HG03139 (cell line): Measurements from ENCODE around the gene FAM3D.
A peak's percentile ranks its signal among the peaks of the same experiment; 100 is the strongest.
"Not testable (repeated sequence)": the region's sequence is repeated elsewhere in the genome, so short reads cannot be mapped to it uniquely, and the experiment has no call there.

ENCODE experiments used
- ATAC-seq: cut with Tn5 transposase; IDR thresholded peaks from one replicate; pipeline ENCODE4 v1.9.1; 2021; ENCODE audit not compliant: unreplicated experiment

Gene FAM3D

DNA sequence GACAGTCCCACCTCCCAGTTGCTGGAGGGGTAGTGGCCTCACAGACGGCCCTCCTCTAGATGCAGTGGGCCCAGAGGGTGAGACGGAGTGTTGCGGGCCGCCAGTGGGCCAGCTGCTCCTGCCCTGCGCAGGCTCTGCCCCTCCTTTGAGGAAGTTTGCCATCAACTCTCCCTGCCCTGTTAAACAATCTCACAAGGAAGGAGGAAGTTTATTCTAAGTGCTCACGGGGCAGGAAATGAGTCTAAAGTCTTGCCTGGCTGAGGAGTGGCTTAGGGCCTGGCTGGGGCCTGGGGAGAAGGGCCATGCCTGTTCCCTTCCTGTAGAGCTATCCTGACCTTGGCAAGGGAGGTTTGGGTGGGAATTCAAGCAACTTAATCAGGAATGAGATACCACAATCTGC is at the start of gene FAM3D:
TSS of gene FAM3D (minus strand) at position 92 of the 400 bp plus-strand sequence. CDS start 11,211 bp downstream, outside the sequence.
- ATAC-seq: no peak

DNA sequence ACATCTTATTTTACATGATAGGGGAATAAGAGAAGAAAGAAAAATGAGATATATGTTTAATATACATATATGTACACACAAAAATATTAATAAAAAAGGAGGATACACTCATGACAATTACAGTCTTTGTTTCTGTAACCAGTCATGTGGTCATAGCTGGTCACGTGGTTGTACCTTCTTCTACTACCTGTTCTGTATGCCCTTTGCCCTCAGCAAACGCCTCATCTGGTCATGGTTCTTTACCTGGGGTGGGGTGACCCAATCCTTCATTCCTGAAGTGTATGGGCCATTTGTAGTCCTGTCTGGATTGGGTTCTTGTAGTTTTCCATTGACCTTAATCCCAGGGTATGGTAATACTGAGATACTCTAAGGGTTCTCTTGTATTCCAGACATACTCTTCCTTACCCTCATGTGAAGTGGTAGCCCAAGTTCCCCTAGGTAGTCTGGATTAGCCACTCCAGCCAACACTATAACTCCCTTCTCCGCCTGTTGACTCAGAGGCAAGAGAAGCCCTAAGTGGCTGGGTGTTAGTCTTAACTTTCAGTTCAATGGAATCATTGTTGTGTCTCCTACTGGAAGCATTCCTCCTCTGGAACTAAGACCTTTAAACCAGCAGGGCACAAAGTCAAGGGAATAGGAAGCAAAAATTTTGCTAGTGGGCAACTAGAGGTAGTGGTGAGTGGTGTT is 47.3 kb upstream of the FAM3D start:
- no peak for ATAC-seq

GRCh38 chr3:58711871-58712270 is 45.3 kb upstream of the FAM3D start:
- ATAC-seq: no peak

GRCh38 chr3:58708983-58709382 is 42.4 kb upstream of the FAM3D start:
- ATAC-seq: not testable (repeated sequence)

GRCh38 chr3:58708116-58708791 is 41.7 kb upstream of the FAM3D start:
- no peak for ATAC-seq

GRCh38 chr3:58707390-58707930 is 40.9 kb upstream of the FAM3D start:
- no peak for ATAC-seq

DNA sequence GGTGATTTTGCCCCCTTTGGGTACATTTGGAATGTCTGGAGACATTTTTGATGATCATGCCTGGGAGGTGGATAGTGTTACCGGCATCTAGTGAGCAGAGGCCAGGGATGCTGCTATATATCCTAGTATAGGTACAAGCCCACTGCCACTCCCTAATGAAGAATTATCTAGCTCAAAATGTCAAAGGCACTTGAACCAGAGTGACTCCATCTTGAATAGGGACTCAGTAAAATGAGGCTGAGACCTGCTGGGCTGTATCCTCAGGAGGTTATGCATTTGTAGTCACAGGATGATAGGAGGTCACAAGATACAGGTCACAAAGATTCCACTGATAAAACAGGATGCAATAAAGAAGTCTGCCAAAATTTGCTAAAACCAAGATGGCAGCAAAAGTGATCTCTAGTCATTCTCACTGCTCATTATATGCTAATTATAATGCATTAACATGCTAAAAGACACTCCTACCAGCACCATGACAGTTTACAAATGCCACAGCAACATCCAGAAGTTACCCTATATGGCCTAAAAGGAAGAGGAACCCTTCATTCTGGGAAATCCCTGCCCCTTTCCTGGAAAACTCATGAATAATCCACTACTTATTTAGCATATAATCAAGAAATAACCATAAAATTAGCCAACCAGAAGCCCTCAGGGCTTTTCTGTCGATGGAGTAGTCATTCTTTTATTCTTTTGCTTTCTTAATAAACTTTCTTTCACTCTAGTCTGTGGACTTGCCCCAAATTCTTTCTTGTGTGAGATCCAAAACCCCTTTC is 40.0 kb upstream of the FAM3D start:
- no peak for ATAC-seq

DNA sequence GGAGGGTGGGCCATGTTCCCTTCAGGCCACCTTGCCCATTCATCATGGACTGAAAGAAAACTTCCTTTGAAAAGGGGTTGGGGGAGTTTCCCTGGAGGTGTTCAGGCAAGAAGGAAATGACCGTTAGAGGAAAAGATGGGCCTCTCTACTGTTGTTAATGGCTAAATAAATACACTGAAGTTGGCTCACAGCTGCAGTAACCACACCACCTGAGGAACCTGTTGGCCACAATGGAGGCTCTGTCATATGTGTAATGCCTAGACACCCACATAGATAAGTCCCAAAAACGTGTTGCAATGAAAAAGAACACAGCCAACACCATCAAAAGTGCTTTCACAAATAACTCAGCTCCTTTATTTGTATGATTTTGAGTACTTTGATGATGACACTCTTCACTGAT is 38.2 kb upstream of the FAM3D start:
- ATAC-seq: no peak

- not testable (repeated sequence) for ATAC-seq
Measured at GRCh38 chr3:58704304-58704703, 37.7 kb upstream of the FAM3D start.

DNA sequence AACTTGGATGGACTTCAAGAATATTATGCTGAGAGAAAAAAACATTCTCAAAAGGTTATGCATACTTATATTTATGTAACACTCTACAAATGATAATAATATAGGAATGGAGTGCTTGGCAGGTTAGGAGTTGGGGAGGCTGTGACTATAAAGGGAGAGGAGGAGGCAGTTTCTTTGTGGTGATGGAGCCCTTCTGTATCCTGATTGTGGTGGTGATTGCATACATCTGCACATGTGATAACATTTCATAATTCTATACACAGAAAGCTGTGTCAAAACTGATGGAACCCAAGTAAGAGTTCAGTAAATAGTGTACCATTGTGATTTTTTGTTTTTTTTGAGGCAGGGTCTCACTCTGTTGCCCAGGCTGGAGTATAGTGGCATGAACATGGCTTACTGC is 31.7 kb upstream of the FAM3D start:
- no peak for ATAC-seq

DNA sequence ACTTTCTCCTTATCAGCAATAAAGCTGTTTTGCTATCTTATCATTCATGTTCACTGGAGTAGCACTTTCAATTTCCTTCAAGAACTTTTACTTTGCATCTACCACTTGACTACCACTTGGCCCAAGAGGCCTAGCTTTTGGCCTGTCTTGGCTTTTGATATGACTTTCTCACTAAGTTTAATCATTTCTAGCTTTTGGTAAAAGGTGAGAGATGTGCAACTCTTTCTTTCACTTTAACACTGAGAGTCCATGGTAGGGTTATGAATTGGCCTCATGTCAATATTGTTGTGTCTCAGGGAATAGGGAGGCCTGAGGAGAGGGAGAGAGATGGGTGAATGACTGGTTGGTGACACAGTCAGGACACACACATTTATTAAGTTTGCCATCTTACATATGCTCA is 31.0 kb upstream of the FAM3D start:
- peak; percentile 76 for ATAC-seq

- ATAC-seq: not testable (repeated sequence)
Measured at GRCh38 chr3:58696813-58697212, 30.2 kb upstream of the FAM3D start.

GRCh38 chr3:58696093-58696492 is 29.5 kb upstream of the FAM3D start:
- no peak for ATAC-seq

DNA sequence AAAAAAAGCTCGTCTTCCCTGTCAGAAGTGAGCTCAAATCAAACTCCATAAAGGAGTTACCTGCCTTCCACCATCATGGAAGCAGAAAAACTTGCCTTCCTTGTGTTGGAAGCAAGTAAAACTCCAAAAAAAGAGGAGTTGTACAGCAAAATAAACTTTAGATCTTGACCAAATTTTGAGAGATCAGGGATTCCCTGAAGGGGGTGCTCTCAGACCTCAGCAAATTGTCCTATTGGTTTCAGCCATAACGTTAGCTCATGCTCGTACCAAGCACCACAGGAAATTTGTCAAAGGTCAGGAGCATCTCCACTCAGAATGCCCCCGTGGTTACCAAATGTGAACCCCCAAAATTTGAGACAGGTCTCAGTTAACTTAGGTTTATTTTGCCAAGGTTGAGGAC is 28.7 kb upstream of the FAM3D start:
- ATAC-seq: not testable (repeated sequence)

DNA sequence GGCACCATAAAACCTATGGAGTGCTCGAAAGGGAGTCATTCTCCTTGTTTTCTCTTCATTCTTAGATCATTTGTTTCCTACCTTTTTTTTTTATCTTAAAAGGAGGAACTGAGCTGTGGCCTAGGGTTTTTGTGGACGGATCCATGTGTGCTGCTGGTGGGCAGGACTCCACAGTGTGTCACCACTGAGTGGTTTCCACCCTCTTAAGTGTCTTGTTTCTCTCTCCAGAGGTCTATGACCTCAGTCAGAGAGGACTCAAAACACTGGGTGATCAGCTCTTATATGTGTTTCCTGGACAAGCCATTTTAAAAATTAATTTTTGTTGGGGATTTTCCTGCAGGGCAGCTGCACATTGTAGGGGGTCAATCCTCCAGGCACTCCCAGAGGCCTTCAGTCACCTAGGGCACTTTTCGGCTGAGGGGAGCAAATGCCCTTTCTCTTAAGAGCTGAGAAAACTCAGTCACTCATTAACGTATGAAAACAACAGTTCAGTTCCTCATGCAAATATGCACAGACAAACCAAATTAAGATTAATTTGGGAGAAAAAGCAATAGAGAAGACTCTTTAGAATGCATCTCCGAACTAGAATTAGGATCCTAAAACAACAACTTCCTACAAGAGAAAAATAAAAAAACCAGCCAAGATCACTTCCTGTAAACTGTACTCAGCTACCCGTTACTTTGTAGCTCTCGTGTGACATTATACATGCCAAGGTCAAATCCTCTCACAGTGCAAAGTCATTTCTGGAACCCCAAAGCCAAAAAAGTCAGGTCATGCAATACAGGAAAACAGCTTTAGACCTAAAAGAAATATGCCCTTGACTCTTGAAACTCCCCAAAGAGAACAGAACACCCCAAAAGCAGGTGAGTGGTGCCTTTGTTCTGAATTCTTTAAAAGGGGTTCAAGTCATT is 27.6 kb upstream of the FAM3D start:
- no peak for ATAC-seq

- ATAC-seq: no peak
Measured at GRCh38 chr3:58692484-58692883, 25.9 kb upstream of the FAM3D start.

- ATAC-seq: no peak
Measured at GRCh38 chr3:58691997-58692396, 25.4 kb upstream of the FAM3D start.

DNA sequence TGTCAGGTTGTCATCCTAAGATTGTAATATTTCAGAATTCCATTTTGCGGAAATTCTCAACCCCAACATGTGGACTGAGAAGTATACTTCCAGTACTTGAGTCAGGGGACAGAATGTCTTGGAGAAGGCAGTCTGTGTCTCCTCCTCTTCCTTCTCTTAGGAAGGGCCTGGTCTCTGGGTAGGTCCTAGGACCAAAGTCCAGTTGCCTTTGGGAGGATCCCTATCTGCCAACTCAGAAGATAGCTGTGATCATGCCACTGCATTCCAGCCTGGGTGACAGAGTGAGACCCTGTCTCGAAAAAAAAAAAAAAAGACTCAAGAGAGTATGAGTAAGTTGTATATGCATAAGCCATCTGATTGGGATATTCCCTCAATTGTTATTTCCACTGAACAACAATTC is 23.9 kb upstream of the FAM3D start:
- no peak for ATAC-seq

- no peak for ATAC-seq
Measured at GRCh38 chr3:58688574-58688973, 22.0 kb upstream of the FAM3D start.

DNA sequence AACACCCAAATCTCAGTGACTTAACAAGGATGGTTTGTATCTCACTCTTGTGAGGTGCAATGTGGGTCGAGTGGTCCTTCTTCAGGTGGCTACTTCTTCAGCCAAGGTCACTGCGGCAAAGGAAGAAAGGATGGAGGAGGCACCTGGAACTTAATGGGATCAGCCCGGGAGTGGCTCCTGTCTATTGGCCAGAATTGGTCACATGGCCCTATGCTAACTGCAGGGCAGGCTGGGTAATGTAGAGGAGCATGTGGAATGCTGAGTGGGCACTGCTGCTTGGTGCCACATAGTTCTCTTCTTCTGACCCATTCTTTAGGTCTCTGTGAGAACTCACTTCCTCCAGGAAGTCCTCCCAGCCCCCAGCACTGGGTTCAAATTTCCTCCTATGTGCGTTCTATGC is 20.3 kb upstream of the FAM3D start:
- no peak for ATAC-seq

DNA sequence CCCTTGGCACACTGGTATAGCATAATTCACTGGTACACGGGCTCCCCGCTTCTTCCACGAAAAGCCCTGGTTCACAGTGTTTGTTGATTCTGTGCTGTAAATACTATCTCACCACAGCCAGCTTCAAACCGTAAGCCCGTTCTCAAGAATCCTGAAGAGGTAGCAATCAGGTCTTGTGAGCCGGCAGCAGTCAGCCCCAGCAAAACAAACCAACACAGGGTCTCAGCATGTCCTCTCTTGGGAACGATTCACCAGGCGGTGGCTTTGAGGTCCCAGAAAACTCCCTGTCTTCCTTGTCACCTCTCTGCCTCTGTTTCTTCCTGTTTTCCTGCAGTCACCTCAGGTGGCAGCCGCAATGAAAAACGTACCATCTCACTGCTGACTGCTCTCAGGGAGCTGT is 19.1 kb upstream of the FAM3D start:
- ATAC-seq: no peak
